GM12878 (cell line): ENCODE data around the gene KPTN. TPM values are rescaled to one million over a fixed set of nuclear protein-coding genes. Genes with fewer than 3 reads are reported as not detected.

Experiments used
- ATAC-seq: fragments of 200-7000 bp; cut with Tn5 transposase; 3 replicates; pipeline ENCODE4 v1.9.1; 2020; ENCODE audit warnings: mild to moderate bottlenecking, moderate library complexity
- BruUV-seq: library from RNA; stranded (reverse); fragments of 400-500 nt; replicated peaks from 2 replicates; lab custom pipeline; 2021; lab: Mats Ljungman, UMichigan
- CTCF ChIA-PET: fragments of 300-600 bp; sonication (Branson Sonifier 250); formaldehyde crosslinking; extraction: SDS; loops from one replicate; lab custom pipeline; 2021; ENCODE audit warnings: inconsistent platforms; lab: Yijun Ruan, JAX
- POLR2A ChIA-PET: fragments of 350-600 bp; formaldehyde crosslinking; extraction: SDS; loops from one replicate; lab custom pipeline; 2021; ENCODE audit warnings: inconsistent platforms; lab: Charles Lee
- RAD21 ChIA-PET: fragments of 300-600 bp; sonication (Branson Sonifier 250); formaldehyde crosslinking; loops from one replicate; lab custom pipeline; 2023; ENCODE audit warnings: antibody characterized with exemption; ENCODE audit not compliant: unreplicated experiment; lab: Charles Lee
- SMC1A ChIA-PET: fragments of 300-600 bp; sonication (Branson Sonifier 250); formaldehyde crosslinking; loops from one replicate; lab custom pipeline; 2023; ENCODE audit not compliant: unreplicated experiment, uncharacterized antibody; lab: Charles Lee
- DNase-seq: peaks from one replicate; pipeline ENCODE4 v3.0.0-alpha.2; 2011; ENCODE audit warnings: low read depth, low spot score
- FAIRE-seq: peaks from 3 replicates; lab custom pipeline; 2011; peaks lifted over from hg19 to GRCh38; lab: Jason Lieb, UNC
- H2AFZ ChIP-seq: 2 replicates; pipeline ENCODE4 v1.6.0; 2011; ENCODE audit warnings: low read depth, low read length, control low read depth; ENCODE audit not compliant: control insufficient read depth
- H3K27ac ChIP-seq: 2 replicates; pipeline ENCODE4 v1.5.1; 2011; ENCODE audit warnings: control low read depth; ENCODE audit not compliant: control insufficient read depth, insufficient read depth
- H3K27me3 ChIP-seq, 2 experiments: replicated peaks in 1 of 2; 2 replicates each; pipeline versions ENCODE4 v1.6.0 to v1.6.1; 2011; ENCODE audit warnings: low read length in 1 of 2; ENCODE audit not compliant: control insufficient read depth in 2 of 2, insufficient read depth in 2 of 2
- H3K36me3 ChIP-seq, 2 experiments: 2 replicates each; pipeline ENCODE4 v1.5.1; 2011; ENCODE audit warnings: low read length in 1 of 2; ENCODE audit not compliant: control insufficient read depth in 2 of 2, insufficient read depth in 2 of 2
- H3K4me1 ChIP-seq: 2 replicates; pipeline ENCODE4 v1.6.1; 2011; ENCODE audit warnings: mild to moderate bottlenecking, low read length, moderate library complexity, mixed read lengths; ENCODE audit not compliant: control insufficient read depth, insufficient read depth
- H3K4me2 ChIP-seq: 2 replicates; pipeline ENCODE4 v1.6.0; 2011; ENCODE audit warnings: control low read depth; ENCODE audit not compliant: control insufficient read depth, insufficient read depth
- H3K4me3 ChIP-seq: fragments of 200-600 bp; sonication (generic); 2 replicates; pipeline ENCODE4 v1.5.1; 2016
- H3K79me2 ChIP-seq: 2 replicates; pipeline ENCODE4 v1.6.0; 2011; ENCODE audit warnings: low read length; ENCODE audit not compliant: control insufficient read depth, insufficient read depth
- H3K9ac ChIP-seq: 2 replicates; pipeline ENCODE4 v1.8.0; 2011; ENCODE audit warnings: low read length, control low read depth, mixed read lengths; ENCODE audit not compliant: control insufficient read depth, insufficient read depth
- H3K9me3 ChIP-seq: replicated peaks from 3 replicates; pipeline ENCODE4 v1.5.1; 2011; ENCODE audit warnings: mild to moderate bottlenecking, low read length; ENCODE audit not compliant: control insufficient read depth, insufficient read depth
- H4K20me1 ChIP-seq: 2 replicates; pipeline ENCODE4 v1.6.0; 2011; ENCODE audit not compliant: control insufficient read depth, insufficient read depth
- E2F4 ChIP-seq: IDR thresholded peaks from 2 replicates; pipeline ENCODE4 v1.6.1; 2012; ENCODE audit warnings: low read depth, low read length, improper control_type of control experiment
- NFXL1 ChIP-seq: fragments of 450-650 bp; IDR thresholded peaks from 2 replicates; pipeline ENCODE4 v1.6.1; 2017; ENCODE audit warnings: antibody characterized with exemption, mild to moderate bottlenecking, borderline replicate concordance
- NR2C1 ChIP-seq: fragments of 450-650 bp; IDR thresholded peaks from 2 replicates; pipeline ENCODE4 v1.6.1; 2017; ENCODE audit warnings: antibody characterized with exemption, mild to moderate bottlenecking, moderate library complexity
- POLR2AphosphoS5 ChIP-seq: IDR thresholded peaks from 2 replicates; pipeline ENCODE4 v1.6.1; 2011; ENCODE audit warnings: mild to moderate bottlenecking, low read length, inconsistent platforms
- STAT1 ChIP-seq: fragments of 450-650 bp; conservative IDR thresholded peaks from 2 replicates; pipeline ENCODE4 v1.6.1; 2014; ENCODE audit warnings: antibody characterized with exemption, mild to moderate bottlenecking
- TCF3 ChIP-seq: IDR thresholded peaks from 2 replicates; pipeline ENCODE4 v1.6.1; 2012; ENCODE audit warnings: low read depth, mild to moderate bottlenecking, low read length, borderline replicate concordance; ENCODE audit not compliant: insufficient read depth
- ZNF384 ChIP-seq: IDR thresholded peaks from 2 replicates; pipeline ENCODE4 v1.6.1; 2012; ENCODE audit warnings: low read depth, mild to moderate bottlenecking, low read length, improper control_type of control experiment, borderline replicate concordance
- WGBS: methylation state at CpG from one replicate; pipeline ENCODE4 v1.1.6; 2016; ENCODE audit warnings: low lambda C conversion rate; ENCODE audit not compliant: insufficient replicate concordance, insufficient coverage; ENCODE audit errors: missing lambda C conversion rate; 5-methylcytosine and 5-hydroxymethylcytosine counted together
- in situ Hi-C: fragments of 300-500 bp; cut with MboI; formaldehyde crosslinking; loops from 9 replicates; pipeline ENCODE4 v1.14.3; 2018; ENCODE audit warnings: mixed read lengths
- intact Hi-C: fragments of 100-400 bp; cut with micrococcal nuclease; formaldehyde crosslinking; loops from one replicate; pipeline ENCODE4 v1.14.2; 2022; ENCODE audit not compliant: unreplicated experiment
- polyA plus RNA-seq, 11 experiments: library from polyadenylated mRNA; depleted of rRNA in 4 of 11; unstranded in 6 of 11; stranded (reverse) in 5 of 11; fragments of >200 nt; fragmentation: Nextera tagmentation in 4 of 11; fragmentation: Illumina TruSeq in 1 of 11; extraction: Ambion mirVana in 4 of 11; extraction: Trizol in 1 of 11; gene quantifications; 1 replicate in 1 of 11; 2 replicates in 10 of 11; pipeline versions ENCODE4 v1.2.1 to v1.2.3, GENCODE V29; 2011 to 2016; ENCODE audit warnings: inconsistent platforms in 2 of 11, missing spikeins in 2 of 11, low read depth in 1 of 11
- total RNA-seq, 4 experiments: library from RNA; depleted of rRNA in 3 of 4; stranded (reverse); fragments of >200 nt in 3 of 4; fragmentation: Illumina TruSeq in 1 of 4; extraction: Trizol in 1 of 4; gene quantifications; 2 replicates each; pipeline versions ENCODE4 v1.2.1 to v1.2.3, GENCODE V29; 2013 to 2021
- TF ChIP-seq, protein P1 (sequence below): fragments of 450-650 bp; IDR thresholded peaks from 2 replicates; pipeline ENCODE4 v1.6.1; 2017; ENCODE audit warnings: mild to moderate bottlenecking, low read depth, inconsistent platforms; ENCODE audit not compliant: poor library complexity, severe bottlenecking

KPTN gene
- total and polyA plus RNA-seq, 10 of the 15 experiments (the other 5 are each of a cell fraction or from before 2014, with no cell fraction given), result 0.60 to 10.1 (median 6.0) TPM

- ATAC-seq (no peak), DNase-seq (no peak), FAIRE-seq (no peak)
- in situ Hi-C loops, result no loop called here
- H3K4me1 ChIP-seq, result no peaks in the 10 kb centered on the region
- RAD21 ChIA-PET, result no interaction called here
- BruUV-seq, result no TSS peak
- H3K9ac ChIP-seq, result no peak overlapping the region
- CTCF ChIA-PET, result no interaction called here
- no peak overlapping the region for H3K27ac ChIP-seq
- WGBS, result 73% methylated on average over 17 of the region's 17 CpGs
- H3K36me3 ChIP-seq, result peaks cover 11 to 35% of the 10 kb centered on the region in 2 experiments; a peak in 3 of 4 replicates
- TF ChIP-seq, protein P1, sequence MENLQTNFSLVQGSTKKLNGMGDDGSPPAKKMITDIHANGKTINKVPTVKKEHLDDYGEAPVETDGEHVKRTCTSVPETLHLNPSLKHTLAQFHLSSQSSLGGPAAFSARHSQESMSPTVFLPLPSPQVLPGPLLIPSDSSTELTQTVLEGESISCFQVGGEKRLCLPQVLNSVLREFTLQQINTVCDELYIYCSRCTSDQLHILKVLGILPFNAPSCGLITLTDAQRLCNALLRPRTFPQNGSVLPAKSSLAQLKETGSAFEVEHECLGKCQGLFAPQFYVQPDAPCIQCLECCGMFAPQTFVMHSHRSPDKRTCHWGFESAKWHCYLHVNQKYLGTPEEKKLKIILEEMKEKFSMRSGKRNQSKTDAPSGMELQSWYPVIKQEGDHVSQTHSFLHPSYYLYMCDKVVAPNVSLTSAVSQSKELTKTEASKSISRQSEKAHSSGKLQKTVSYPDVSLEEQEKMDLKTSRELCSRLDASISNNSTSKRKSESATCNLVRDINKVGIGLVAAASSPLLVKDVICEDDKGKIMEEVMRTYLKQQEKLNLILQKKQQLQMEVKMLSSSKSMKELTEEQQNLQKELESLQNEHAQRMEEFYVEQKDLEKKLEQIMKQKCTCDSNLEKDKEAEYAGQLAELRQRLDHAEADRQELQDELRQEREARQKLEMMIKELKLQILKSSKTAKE, result no peak
- TF ChIP-seq E2F4, result no peak
- no peak for TF ChIP-seq STAT1
- no peak for TF ChIP-seq NR2C1
- TF ChIP-seq POLR2AphosphoS5, result peak; percentile 17; the same call in 1 of the 2 replicates
- no peak for TF ChIP-seq TCF3
- TF ChIP-seq NFXL1, result no peak
- TF ChIP-seq ZNF384, result no peak
- POLR2A ChIA-PET, result no interaction called here
- no peaks in the 10 kb centered on the region for H3K27me3 ChIP-seq
- no peak overlapping the region for H2AFZ ChIP-seq
- no peak overlapping the region for H3K4me3 ChIP-seq
- no peaks in the 10 kb centered on the region; the same call in 1 of the 2 replicates for H4K20me1 ChIP-seq
- intact Hi-C loops, result no loop called here
- H3K4me2 ChIP-seq, result no peak overlapping the region
- no peaks in the 10 kb centered on the region for H3K9me3 ChIP-seq
- SMC1A ChIA-PET, result no interaction called here
- H3K79me2 ChIP-seq, result no peaks in the 10 kb centered on the region; the same call in 1 of the 2 replicates
Observed at GRCh38 chr19:47495478-47496372, 11.7 kb upstream of the KPTN start.
